ENCODE results near the gene CUX1. TPM values are rescaled to one million over a fixed set of nuclear protein-coding genes. Genes with fewer than 3 reads are reported as not detected.

The CUX1 gene
- total RNA-seq, 2 donors from 2014 or later: 24.7 to 26.2 TPM

DNA sequence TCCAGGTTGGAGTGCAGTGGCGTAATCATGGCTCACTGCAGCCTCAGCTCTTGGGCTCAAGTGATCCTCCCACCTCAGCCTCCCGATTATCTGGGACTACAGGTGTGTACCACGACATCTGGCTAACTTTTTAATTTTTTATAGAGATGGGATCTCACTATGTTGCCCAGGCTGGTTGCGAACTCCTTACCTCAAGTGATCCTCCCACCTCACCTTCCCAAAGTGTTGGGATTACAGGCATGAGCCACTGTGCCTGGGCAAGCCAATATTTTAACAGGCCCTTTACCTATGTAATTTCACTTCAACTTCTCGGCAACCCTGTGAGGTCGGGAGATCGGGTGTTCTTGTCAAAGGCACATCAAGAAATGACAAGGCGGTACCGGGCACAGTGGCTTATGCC is 146.3 kb downstream of the CUX1 start:
- Mint-ChIP-seq H3K27ac (no peak overlapping the region), H3K27me3 (ENCODE audit: low read depth) (no peaks in the 10 kb centered on the region), H3K4me1 (ENCODE audit: low read depth) (no peaks in the 10 kb centered on the region), H3K9me3 (no peaks in the 10 kb centered on the region), H3K36me3 (ENCODE audit: insufficient read depth in 2 of 2) (no peaks in the 10 kb centered on the region), H3K4me3 (no peak overlapping the region)
- no peak for DNase-seq
- ATAC-seq (replicated peaks in 1 of 2): no peak

DNA sequence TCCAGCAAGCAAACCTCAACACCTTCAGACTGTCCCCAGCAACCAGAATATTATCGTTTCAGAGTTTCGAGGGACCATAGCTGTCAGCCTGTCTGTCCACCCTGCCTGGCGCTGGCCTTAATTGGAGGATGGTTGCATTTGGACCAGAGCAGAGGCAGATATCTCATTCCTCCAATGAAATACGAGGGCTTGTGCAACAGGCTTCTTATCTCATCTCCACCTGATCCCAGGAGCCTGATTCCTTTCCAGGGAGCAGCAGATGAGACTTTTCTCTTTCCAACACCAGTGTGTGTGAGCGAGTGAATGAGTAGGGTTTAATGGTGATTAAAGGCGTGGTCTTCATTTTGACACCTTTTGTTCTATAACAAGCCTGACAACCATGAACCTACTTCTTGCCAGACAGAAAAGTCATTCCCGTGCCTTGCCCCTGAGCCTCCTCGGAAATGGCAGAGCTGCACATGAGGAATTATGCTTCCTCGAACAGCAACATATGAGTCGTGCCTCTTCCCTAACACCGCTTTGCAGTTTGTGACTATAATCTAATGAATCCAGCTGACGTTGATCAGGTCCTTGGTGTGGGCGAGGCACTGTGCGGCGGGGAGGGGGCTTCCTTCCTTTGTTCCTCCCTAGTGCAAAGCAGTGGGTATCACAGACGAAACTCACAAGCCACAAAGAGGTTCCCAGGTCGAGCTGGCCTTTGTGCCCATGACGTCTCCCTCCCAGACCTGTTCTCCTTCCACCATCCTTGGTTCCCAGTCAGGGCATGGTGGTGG is 147.4 kb downstream of the CUX1 start:
- Mint-ChIP-seq H3K27ac (no peak overlapping the region), H3K27me3 (ENCODE audit: low read depth) (no peaks in the 10 kb centered on the region), H3K36me3 (ENCODE audit: insufficient read depth in 2 of 2) (no peaks in the 10 kb centered on the region), H3K9me3 (no peaks in the 10 kb centered on the region), H3K4me1 (ENCODE audit: low read depth) (no peaks in the 10 kb centered on the region), H3K4me3 (no peak overlapping the region)
- ATAC-seq (replicated peaks in 1 of 2): no peak
- DNase-seq: no peak

DNA sequence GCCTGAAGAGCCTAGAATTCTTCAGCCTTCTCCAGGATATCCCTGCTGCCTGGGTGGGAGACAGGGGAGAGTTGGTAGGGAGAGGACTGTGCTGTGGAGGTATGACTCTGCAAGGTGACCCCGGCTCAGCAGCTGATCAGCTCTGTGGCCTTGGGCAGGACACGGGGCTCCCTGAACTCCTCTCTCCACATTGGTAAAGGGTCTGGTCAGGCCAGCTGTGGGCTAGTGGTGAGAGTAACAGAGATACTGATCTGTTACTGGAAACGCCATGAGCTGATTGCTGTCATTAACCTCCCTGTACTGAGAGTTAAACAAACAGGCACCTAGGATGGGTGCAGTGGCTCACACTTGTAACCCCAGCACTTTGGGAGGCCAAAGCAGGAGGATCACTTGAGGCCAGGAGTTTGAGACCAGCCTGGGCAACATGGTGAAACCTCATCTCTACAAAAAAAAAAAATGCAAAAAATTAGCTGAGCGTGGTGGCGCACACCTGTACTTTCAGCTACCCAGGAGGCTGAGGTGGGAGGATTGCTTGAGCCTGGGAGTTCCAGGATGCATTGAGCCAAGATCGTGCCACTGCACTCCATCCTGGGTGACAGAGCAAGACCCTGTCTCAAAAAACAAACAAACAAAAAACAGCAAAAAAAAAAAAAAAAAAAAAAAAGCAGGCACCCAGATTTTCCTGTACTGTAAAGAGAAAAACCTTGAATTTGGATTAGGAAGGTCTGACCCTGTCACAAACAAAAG is 151.5 kb downstream of the CUX1 start:
- H3K27ac Mint-ChIP-seq: no peak overlapping the region
- ATAC-seq (replicated peaks in 1 of 2): no peak
- H3K27me3 Mint-ChIP-seq (ENCODE audit: low read depth): no peaks in the 10 kb centered on the region
- no peaks in the 10 kb centered on the region for H3K9me3 Mint-ChIP-seq
- H3K4me3 Mint-ChIP-seq: no peak overlapping the region
- no peaks in the 10 kb centered on the region for H3K36me3 Mint-ChIP-seq (ENCODE audit: insufficient read depth in 2 of 2)
- no peaks in the 10 kb centered on the region for H3K4me1 Mint-ChIP-seq (ENCODE audit: low read depth)
- no peak for DNase-seq

DNA sequence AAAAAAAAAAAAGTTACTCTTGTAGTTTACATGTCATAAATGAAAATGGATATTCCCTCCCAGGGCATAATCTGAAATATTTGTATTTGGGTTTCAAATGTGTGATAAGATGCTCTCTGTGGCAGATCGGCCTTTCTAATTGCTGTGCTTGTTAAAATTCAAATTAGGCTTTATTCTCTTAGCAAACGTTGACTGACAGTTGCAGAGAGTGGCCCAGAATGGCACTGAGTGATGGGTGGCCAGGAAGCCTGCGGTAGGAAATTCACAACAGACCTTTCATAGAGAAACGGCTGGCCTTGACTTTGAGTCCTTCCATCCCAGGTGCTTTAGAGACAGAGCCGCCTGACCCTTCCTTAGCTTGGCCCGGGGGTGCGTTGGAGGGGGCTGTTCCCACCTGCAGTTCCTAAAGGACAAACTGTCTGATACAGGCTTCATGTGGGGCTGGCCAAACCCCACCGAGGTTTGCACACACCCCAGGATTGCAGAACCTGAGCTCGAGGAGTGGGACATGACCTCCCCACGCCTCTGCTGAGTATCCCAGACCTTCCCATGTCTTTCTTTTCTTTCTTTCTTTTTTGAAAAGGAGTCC is 152.7 kb downstream of the CUX1 start:
- Mint-ChIP-seq H3K9me3 (no peaks in the 10 kb centered on the region), H3K4me1 (ENCODE audit: low read depth) (no peaks in the 10 kb centered on the region), H3K27ac (no peak overlapping the region), H3K36me3 (ENCODE audit: insufficient read depth in 2 of 2) (no peaks in the 10 kb centered on the region), H3K4me3 (no peak overlapping the region), H3K27me3 (ENCODE audit: low read depth) (no peaks in the 10 kb centered on the region)
- no peak for DNase-seq
- ATAC-seq (replicated peaks in 1 of 2): no peak

GRCh38 chr7:101970801-101971200 is 153.4 kb downstream of the CUX1 start:
- Mint-ChIP-seq H3K36me3 (ENCODE audit: insufficient read depth in 2 of 2) (no peaks in the 10 kb centered on the region), H3K9me3 (no peaks in the 10 kb centered on the region), H3K27me3 (ENCODE audit: low read depth) (no peaks in the 10 kb centered on the region), H3K27ac (no peak overlapping the region), H3K4me3 (no peak overlapping the region), H3K4me1 (ENCODE audit: low read depth) (no peaks in the 10 kb centered on the region)
- no peak for DNase-seq
- ATAC-seq (replicated peaks in 1 of 2): no peak

- Mint-ChIP-seq H3K9me3 (no peaks in the 10 kb centered on the region), H3K36me3 (ENCODE audit: insufficient read depth in 2 of 2) (no peaks in the 10 kb centered on the region), H3K4me1 (ENCODE audit: low read depth) (no peaks in the 10 kb centered on the region), H3K27me3 (ENCODE audit: low read depth) (no peaks in the 10 kb centered on the region), H3K27ac (no peak overlapping the region), H3K4me3 (no peak overlapping the region)
- ATAC-seq (replicated peaks in 1 of 2): no peak
- DNase-seq: no peak
Observed at GRCh38 chr7:101971457-101971856, 154.0 kb downstream of the CUX1 start.

DNA sequence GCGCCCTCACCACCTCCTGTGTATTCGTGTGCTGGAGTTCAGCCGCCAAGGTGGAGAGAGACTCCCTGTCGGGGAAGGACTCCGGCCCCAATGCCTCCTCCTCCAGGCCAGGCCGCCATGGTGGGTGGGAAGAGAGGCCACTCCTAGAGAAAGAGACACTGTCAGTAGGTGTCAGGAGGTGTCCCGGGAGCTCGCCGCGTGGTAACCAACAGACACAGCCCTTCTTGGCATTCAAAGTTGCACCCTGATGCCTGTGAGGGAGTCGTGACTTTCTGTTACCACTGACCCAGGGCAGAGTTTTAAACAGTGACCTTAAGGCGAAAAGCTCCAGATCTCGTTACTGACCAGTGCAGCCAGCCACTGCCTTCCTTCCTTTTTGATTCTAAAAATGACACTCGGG is 155.2 kb downstream of the CUX1 start:
- Mint-ChIP-seq H3K9me3 (no peaks in the 10 kb centered on the region), H3K27me3 (ENCODE audit: low read depth) (no peaks in the 10 kb centered on the region), H3K4me3 (no peak overlapping the region), H3K4me1 (ENCODE audit: low read depth) (no peaks in the 10 kb centered on the region), H3K27ac (no peak overlapping the region), H3K36me3 (ENCODE audit: insufficient read depth in 2 of 2) (no peaks in the 10 kb centered on the region)
- ATAC-seq (replicated peaks in 1 of 2) (no peak), DNase-seq (no peak)

DNA sequence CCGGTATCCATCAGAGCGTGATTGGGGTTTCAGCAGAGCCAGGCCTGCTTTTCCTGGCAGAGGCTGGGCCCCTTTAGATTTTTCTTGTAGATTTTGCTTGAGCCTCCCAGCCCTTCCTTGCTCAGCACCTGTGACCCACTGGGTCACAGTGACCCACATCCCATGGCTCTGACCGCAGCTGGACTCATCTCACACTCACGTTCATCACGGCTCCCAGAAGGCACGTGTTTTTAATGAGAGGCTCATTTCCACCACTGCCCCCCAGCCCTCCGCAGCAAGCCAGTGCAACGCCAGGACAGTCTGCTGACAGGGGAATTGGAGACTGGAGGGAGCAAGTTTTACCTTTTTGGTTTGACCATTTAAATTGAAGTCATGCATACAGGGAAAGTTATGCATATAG is 155.7 kb downstream of the CUX1 start:
- Mint-ChIP-seq H3K27ac (no peak overlapping the region), H3K27me3 (ENCODE audit: low read depth) (no peaks in the 10 kb centered on the region), H3K36me3 (ENCODE audit: insufficient read depth in 2 of 2) (no peaks in the 10 kb centered on the region), H3K4me1 (ENCODE audit: low read depth) (no peaks in the 10 kb centered on the region), H3K9me3 (no peaks in the 10 kb centered on the region), H3K4me3 (no peak overlapping the region)
- DNase-seq: no peak
- ATAC-seq (replicated peaks in 1 of 2): no peak

- no peaks in the 10 kb centered on the region for H3K36me3 Mint-ChIP-seq (ENCODE audit: insufficient read depth in 2 of 2)
- peaks cover 5% of the 10 kb centered on the region for H3K4me1 Mint-ChIP-seq (ENCODE audit: low read depth)
- no peaks in the 10 kb centered on the region for H3K9me3 Mint-ChIP-seq
- DNase-seq (no peak), ATAC-seq (replicated peaks in 1 of 2) (no peak)
- H3K27ac Mint-ChIP-seq: no peak overlapping the region
- H3K27me3 Mint-ChIP-seq (ENCODE audit: low read depth): no peaks in the 10 kb centered on the region
- no peak overlapping the region for H3K4me3 Mint-ChIP-seq
Observed at GRCh38 chr7:101974393-101974792, 157.0 kb downstream of the CUX1 start.

DNA sequence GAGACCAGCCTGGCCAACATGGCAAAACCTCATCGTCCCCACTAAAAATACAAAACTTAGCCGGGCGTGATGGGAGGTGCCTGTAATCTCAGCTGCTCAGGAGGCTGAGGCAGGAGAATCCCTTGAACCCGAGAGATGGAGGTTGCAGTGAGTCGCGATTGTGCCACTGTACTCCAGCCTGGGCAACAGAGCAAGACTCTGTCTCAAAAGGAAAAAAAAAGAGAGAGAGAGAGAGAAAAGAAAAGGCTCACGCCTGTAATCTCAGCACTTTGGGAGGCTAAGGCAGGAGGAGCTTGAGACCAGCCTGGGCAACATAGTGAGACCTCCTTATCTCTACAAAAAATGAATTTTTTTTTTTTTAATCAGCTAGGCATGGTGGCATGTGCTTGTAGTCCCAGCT is 157.6 kb downstream of the CUX1 start:
- Mint-ChIP-seq H3K27me3 (ENCODE audit: low read depth) (no peaks in the 10 kb centered on the region), H3K4me1 (ENCODE audit: low read depth) (peaks cover 5% of the 10 kb centered on the region), H3K9me3 (no peaks in the 10 kb centered on the region), H3K27ac (no peak overlapping the region), H3K36me3 (ENCODE audit: insufficient read depth in 2 of 2) (no peaks in the 10 kb centered on the region), H3K4me3 (no peak overlapping the region)
- ATAC-seq (replicated peaks in 1 of 2) (no peak), DNase-seq (no peak)

DNA sequence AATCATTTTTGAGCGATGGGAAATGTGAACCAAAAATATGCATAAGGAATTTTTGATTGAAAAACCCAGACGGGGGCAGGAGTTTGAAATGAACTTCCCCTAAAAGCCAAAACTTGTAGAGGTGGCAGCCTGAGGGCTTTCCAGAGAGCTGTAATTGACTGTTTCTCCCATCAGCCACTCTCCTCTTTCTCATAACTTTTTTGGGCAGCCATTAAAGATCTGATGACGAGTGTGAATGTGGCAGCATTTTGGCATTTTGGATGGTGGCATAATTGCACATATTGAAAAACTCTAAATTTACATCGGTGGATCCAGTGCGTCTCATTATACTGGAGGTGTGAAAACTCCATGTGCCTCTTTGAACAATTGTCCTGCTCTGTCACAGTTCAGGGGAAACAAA is 159.0 kb downstream of the CUX1 start:
- no peak overlapping the region for H3K27ac Mint-ChIP-seq
- no peak overlapping the region for H3K4me3 Mint-ChIP-seq
- H3K36me3 Mint-ChIP-seq (ENCODE audit: insufficient read depth in 2 of 2): no peaks in the 10 kb centered on the region
- DNase-seq (no peak), ATAC-seq (replicated peaks in 1 of 2) (no peak)
- H3K9me3 Mint-ChIP-seq: no peaks in the 10 kb centered on the region
- H3K27me3 Mint-ChIP-seq (ENCODE audit: low read depth): no peaks in the 10 kb centered on the region
- H3K4me1 Mint-ChIP-seq (ENCODE audit: low read depth): peaks cover 5% of the 10 kb centered on the region

- peaks cover 13% of the 10 kb centered on the region for H3K4me1 Mint-ChIP-seq (ENCODE audit: low read depth)
- ATAC-seq (replicated peaks in 1 of 2): no peak
- no peak overlapping the region for H3K4me3 Mint-ChIP-seq
- DNase-seq: no peak
- H3K36me3 Mint-ChIP-seq (ENCODE audit: insufficient read depth in 2 of 2): no peaks in the 10 kb centered on the region
- H3K27ac Mint-ChIP-seq: no peak overlapping the region
- no peaks in the 10 kb centered on the region for H3K9me3 Mint-ChIP-seq
- H3K27me3 Mint-ChIP-seq (ENCODE audit: low read depth): no peaks in the 10 kb centered on the region
Observed at GRCh38 chr7:101977249-101977648, 159.8 kb downstream of the CUX1 start.

DNA sequence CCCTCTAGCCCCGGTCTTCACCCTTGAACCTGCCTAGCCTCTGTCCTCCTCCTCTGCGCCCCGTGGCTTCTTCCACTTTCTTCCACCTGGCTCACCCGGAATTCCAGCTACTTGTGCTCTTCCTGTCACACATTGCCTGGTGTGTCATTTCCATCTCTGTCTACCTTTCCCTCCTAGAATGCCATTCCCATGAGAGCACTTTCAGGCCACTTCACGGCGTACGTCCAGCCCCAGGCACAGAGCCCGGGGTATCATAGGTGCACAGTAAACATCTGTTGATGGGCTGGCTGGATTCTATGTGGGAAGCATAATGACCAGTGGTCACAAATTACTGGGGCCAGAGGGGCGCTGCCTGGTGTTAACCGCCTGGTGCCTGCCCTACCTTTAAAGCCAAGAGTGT is 161.3 kb downstream of the CUX1 start:
- ATAC-seq (replicated peaks in 1 of 2) (no peak), DNase-seq (no peak)
- H3K9me3 Mint-ChIP-seq: no peaks in the 10 kb centered on the region
- no peak overlapping the region for H3K4me3 Mint-ChIP-seq
- H3K27ac Mint-ChIP-seq: no peak overlapping the region
- no peaks in the 10 kb centered on the region for H3K27me3 Mint-ChIP-seq (ENCODE audit: low read depth)
- H3K36me3 Mint-ChIP-seq (ENCODE audit: insufficient read depth in 2 of 2): no peaks in the 10 kb centered on the region
- H3K4me1 Mint-ChIP-seq (ENCODE audit: low read depth): peaks cover 16% of the 10 kb centered on the region
